NCI-H2107 treated with DMSO at 0.1 percent for 48 hours (cell line): ENCODE measurements around the gene PIR.

Experiments
- DNase-seq: peaks from one replicate; lab custom pipeline; 2025; ENCODE audit not compliant: unreplicated experiment; lab: John Stamatoyannopoulos, UW

The PIR gene

DNA sequence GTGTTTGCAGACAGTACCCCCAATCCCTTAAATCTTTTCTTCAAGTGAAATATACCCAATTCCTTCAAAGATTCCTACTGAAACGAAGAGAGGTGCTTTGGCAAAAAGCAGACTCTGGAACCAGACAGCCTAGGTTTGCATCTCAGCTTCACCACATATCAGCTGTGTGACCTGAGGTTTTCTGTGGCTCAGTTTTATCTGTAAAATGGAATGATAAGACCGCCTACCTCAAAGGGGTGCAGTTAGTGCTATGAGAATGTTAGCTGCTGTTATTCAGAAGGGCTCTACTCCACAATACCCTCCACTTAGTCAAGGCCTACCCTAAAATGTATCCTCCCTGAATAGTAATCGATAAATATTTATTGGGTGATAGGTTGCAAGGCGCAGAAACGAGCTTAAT is 664 bp downstream of the PIR start:
- no peak for DNase-seq

DNA sequence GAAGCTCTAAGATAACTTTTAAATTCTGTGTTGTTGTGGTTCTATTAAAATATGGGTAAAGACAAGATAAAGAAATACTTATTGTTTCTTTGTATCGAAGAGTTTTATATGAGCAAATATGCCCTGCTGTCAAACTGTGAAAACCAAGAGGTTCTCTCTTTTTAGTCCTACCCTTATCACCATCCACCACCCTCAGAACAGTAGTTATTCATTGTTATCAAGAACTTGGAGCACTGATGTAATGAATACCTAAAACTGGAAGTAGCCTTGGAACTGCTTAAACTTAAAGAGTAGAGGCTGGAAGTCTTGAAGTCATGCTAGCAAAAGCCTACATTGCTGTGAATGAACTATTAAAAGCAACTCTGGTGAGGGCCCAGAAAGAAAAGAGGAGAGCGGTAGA is 9.2 kb downstream of the PIR start:
- no peak for DNase-seq

- DNase-seq: no peak
These were observed 17.6 kb downstream of the PIR start for GRCh38 chrX:15475486-15475885.

GRCh38 chrX:15475021-15475420 is 18.1 kb downstream of the PIR start:
- DNase-seq: peak; percentile 11

DNA sequence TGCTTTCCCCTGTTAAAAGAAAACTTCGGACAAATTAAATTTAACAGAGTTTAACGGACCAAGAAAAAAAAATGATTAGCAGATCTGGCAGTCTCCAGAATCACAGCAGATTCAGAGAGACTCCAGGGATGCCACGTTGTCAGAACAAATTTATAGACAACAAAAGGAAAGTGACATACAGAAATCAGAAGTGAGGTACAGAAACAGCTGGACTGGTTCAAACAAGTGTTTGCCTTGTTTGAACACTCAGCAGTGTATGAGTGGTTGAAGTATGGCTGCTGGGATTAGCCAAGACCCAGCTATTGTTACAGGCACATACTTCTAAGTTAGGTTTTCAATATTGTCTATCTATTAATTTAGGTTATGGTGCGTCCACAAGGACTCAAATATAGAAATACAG is 19.1 kb downstream of the PIR start:
- no peak for DNase-seq

- no peak for DNase-seq
These were observed 20.6 kb downstream of the PIR start for GRCh38 chrX:15472531-15472930.

GRCh38 chrX:15471028-15471427 is 22.1 kb downstream of the PIR start:
- peak; percentile 23 for DNase-seq

- no peak for DNase-seq
These were observed 23.5 kb downstream of the PIR start for GRCh38 chrX:15469613-15470012.

- peak; percentile 29 for DNase-seq
These were observed 25.1 kb downstream of the PIR start for GRCh38 chrX:15468036-15468435.

GRCh38 chrX:15465896-15466651 is 27.1 kb downstream of the PIR start:
- no peak for DNase-seq

DNA sequence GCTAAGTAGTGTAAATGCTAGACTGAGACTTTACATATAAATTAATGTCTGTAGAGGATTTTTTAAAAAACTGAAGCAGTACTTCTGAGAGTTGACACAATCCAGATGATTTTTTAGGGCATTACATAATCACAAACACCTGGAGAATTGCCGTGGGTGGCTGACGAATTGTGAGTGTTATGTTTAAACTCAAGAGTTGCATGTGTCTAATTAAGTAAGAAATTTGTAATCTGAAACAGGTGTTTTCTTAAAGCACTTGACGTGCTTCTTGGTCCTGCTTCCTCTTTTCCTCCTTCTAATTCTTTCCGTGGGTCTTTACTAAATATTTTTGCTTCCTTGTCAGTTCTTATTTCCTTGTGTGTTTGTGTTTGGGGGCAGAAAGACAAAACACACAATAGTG is 27.8 kb downstream of the PIR start:
- no peak for DNase-seq

DNA sequence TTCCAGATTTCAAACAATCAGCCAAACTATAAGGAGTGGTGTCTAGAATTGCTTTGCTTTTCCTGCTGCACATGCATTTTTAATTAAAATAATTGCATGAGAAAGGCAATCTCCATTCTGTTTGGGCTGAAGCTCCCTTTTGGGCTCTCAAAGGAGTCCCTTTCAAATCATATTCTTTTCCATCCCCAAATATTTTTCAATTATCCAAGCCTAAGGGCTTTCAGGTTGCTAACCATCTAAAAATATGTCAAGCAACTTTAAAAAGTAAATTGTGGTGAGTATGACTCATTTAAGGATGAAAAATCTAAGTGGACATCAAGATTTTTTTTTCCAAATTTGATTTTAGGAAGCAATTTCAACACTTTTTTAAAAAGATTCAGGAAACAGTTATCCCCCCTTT is 28.4 kb downstream of the PIR start:
- DNase-seq: no peak

DNA sequence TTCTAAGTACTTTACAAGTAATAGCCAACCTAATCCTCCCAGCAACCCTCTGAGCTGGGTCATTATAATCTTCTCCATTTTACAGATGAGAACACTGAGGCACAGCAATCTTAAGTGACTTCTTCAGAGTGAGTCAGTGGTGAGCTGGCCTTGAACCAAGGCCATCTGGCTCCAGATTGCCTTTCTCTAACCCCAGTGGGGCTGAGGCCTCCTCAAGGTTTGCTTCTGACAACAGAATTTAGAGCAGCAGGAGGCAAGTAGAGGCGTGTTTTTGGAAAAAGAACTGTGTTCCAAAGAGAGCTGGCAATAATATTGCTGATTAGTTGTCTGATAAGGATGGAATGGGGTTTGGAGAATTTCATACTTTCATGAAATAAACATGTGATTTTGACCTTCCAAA is 41.2 kb downstream of the PIR start:
- no peak for DNase-seq

DNA sequence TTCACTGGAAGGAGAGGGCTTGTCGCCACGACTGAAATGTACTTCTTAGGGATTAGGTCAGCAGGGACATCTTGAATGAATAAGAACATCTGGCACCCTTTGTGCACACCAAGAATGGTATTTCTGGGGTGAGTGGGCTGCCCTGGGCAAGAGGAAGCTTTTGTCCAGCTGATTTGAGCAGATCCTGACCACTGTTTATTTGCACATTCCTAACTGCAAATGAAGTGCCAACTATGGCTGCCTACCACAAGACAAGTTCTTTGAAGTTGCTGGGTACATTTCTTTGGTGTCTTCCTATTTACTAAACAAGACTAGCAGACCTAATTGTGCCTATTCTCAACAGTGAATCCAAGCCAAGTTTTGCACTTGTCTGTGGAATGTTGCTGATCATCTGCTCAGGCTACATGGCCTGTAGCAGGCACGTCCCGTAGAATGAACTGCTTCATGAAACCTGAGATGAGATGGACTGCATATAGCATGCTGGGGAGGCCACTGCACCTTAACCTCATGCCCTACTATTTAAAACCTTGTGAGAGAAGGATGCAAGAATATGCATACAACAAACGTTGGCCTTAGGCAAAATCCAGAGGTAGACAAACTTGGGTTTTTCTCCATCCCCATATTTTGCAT is 45.0 kb downstream of the PIR start:
- no peak for DNase-seq

- no peak for DNase-seq
These were observed 51.7 kb downstream of the PIR start for GRCh38 chrX:15441464-15441863.

DNA sequence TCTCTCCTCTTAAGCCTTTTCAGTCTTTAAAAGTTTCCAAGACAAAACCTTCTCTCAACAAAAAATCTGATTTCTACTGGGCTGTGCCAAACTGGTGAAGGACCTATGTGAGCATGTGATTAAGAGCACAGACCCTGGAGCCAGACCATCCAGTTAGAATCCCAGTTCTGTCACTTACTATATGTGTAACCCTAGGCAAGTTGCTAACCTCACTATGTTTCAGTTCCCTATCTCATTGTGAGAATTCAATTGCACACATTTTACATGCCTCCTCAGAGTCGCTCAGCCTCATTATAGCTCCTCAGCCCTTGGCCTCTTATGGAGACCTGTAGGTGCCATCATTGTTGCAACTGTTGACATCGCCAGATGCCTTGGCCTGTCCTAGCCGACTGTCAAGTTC is 54.8 kb downstream of the PIR start:
- no peak for DNase-seq

- DNase-seq: no peak
These were observed 55.4 kb downstream of the PIR start for GRCh38 chrX:15437724-15438123.

DNA sequence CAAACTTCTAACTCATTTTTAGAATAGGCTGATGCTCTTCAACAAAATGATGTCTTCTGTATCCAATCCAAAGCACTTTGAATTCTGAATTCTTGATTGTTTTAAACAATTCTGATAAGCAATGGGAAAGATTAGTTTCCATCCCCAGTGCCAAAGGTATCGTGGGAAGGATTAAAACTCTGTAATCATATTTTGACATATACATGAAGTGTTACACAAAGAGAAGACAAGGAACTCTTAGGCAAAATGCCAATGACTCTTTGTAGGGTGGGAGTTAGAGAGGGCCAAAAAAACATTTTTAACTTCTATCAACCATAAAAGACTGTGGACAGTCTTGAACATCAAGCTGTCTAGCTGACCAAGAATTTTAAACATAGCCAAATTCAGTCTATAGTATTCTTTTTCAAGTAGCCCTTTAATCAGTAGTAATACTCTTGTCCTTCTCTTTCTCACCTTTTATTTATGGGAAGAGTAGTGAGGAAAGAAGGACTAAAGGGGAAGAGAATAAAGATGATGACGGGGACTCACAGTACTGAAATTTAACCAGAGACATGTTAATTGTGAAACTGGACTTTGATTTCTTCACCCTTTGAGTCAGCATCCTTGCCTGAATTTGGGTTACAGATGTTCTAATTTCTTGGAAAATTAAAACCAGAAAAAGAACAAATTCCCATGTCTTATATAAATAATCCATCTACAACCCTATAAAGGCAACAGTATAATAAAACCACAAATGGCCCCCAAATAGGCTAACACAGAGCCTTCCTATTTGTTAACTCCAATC is 57.1 kb downstream of the PIR start:
- no peak for DNase-seq

DNA sequence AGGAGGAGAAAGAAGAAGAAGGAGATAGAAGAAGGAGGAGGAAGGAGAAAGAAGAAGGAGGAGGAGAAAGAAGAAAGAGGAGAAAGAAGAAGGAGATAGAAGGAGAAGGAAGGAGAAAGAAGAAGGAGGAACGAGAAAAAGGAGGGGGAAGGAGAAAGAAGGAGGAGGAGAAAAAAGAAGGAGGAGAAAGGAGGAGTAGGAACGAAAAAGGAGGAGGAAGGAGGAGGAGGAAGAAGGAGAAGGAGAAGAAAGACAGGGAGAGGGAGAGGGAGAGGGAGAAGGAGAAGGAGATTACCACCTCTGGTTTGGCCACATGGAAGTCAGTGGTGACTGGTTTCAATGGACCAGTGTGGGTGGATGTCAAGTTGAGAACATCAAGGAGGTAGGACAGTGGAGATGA is 58.9 kb downstream of the PIR start:
- no peak for DNase-seq

DNA sequence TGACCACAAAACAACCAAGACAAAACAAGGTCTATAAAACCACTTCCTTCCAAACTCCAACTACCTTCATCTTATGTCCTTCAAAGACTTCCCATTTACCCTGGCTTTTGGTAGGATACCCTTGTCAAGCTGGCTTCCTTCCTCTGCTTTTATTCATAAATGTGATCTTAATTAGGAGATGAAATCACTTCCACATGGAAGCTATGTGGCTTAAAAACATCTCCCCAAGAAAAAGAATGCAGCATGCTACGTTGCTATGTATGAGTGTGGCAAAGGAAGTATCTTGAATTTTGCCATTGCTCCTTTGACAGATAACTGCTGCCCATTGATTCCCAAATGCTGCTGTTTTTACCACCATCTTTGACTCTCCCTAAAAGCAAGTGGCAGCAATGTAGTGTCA is 62.5 kb downstream of the PIR start:
- DNase-seq: no peak

DNA sequence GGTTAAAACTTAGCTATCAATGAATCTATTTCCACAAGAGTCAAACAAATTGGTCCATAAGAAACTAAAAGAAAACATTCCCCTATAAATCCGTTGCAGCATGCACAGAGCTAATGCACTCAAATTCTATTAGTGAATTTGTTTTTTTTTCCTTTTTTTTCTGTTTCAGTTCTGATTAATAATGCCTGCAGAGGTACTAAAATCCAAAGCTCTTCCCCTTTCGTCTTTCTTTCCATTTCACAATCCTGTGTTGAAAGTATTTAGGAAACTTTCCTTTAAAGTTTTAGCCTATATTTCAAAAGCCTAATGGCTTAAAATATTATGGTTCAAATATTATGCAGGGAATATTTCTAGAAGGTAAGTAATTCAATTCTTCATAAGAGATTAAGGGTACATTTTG is 63.1 kb downstream of the PIR start:
- DNase-seq: no peak

- DNase-seq: no peak
These were observed 68.1 kb downstream of the PIR start for GRCh38 chrX:15425024-15425423.
